H9 (cell line): ENCODE measurements around the gene MAL. TPM values are rescaled to one million over a fixed set of nuclear protein-coding genes. Genes with fewer than 3 reads are reported as not detected.

Experiments used
- DNase-seq: peaks from one replicate; pipeline ENCODE4 v3.0.0-alpha.2; 2017
- H2AFZ ChIP-seq: one replicate; pipeline ENCODE4 v1.6.1; 2013; ENCODE audit warnings: mild to moderate bottlenecking, low read length, control low read depth, moderate library complexity
- H2AK5ac ChIP-seq: 2 replicates; pipeline ENCODE4 v1.6.1; 2013; ENCODE audit warnings: low read length, control low read depth, mixed read lengths; ENCODE audit not compliant: insufficient read length
- H2BK120ac ChIP-seq: one replicate; pipeline ENCODE4 v1.6.1; 2013; ENCODE audit warnings: low read depth, mild to moderate bottlenecking, low read length, control low read depth, inconsistent platforms; ENCODE audit not compliant: poor library complexity, severe bottlenecking
- H2BK12ac ChIP-seq: 2 replicates; pipeline ENCODE4 v1.6.1; 2013; ENCODE audit warnings: low read length, control low read depth, mixed read lengths, low read depth; ENCODE audit not compliant: insufficient read length
- H2BK15ac ChIP-seq: 2 replicates; pipeline ENCODE4 v1.6.1; 2013; ENCODE audit warnings: low read depth, low read length, control low read depth
- H2BK20ac ChIP-seq: one replicate; pipeline ENCODE4 v1.6.1; 2013; ENCODE audit warnings: low read depth, mild to moderate bottlenecking, low read length, control low read depth, inconsistent platforms; ENCODE audit not compliant: poor library complexity, severe bottlenecking
- H2BK5ac ChIP-seq: 2 replicates; pipeline ENCODE4 v1.6.1; 2013; ENCODE audit warnings: low read length, control low read depth, mixed read lengths; ENCODE audit not compliant: insufficient read length
- H3K14ac ChIP-seq: 2 replicates; pipeline ENCODE4 v1.6.1; 2013; ENCODE audit warnings: low read length, control low read depth; ENCODE audit not compliant: insufficient read depth
- H3K18ac ChIP-seq: 2 replicates; pipeline ENCODE4 v1.6.1; 2013; ENCODE audit warnings: low read depth, mild to moderate bottlenecking, mixed read lengths, low read length, control low read depth; ENCODE audit not compliant: insufficient read length
- H3K23ac ChIP-seq: 2 replicates; pipeline ENCODE4 v1.6.1; 2013; ENCODE audit warnings: low read length, control low read depth, mixed read lengths, low read depth; ENCODE audit not compliant: insufficient read length
- H3K23me2 ChIP-seq: 2 replicates; pipeline ENCODE4 v1.6.1; 2013; ENCODE audit warnings: low read depth, mild to moderate bottlenecking, mixed read lengths, low read length, control low read depth; ENCODE audit not compliant: insufficient read length, poor library complexity, severe bottlenecking
- H3K27ac ChIP-seq: 2 replicates; pipeline ENCODE4 v1.5.1; 2013; ENCODE audit warnings: low read length, control low read depth, mixed read lengths, low read depth; ENCODE audit not compliant: insufficient read length
- H3K27me3 ChIP-seq: 2 replicates; pipeline ENCODE4 v1.6.1; 2013; ENCODE audit warnings: low read length, control low read depth, inconsistent platforms; ENCODE audit not compliant: insufficient read depth
- H3K4ac ChIP-seq: 2 replicates; pipeline ENCODE4 v1.6.1; 2013; ENCODE audit warnings: low read depth, mild to moderate bottlenecking, control low read depth, inconsistent platforms, low read length, moderate library complexity
- H3K4me1 ChIP-seq: 2 replicates; pipeline ENCODE4 v1.6.1; 2013; ENCODE audit warnings: low read length, control low read depth, inconsistent platforms; ENCODE audit not compliant: insufficient read depth
- H3K4me2 ChIP-seq: 2 replicates; pipeline ENCODE4 v1.6.1; 2013; ENCODE audit warnings: low read length, control low read depth, mixed read lengths; ENCODE audit not compliant: insufficient read length, insufficient read depth
- H3K56ac ChIP-seq: 2 replicates; pipeline ENCODE4 v1.6.1; 2013; ENCODE audit warnings: low read depth, mild to moderate bottlenecking, mixed read lengths, low read length, control low read depth; ENCODE audit not compliant: insufficient read length
- H3K79me1 ChIP-seq: 2 replicates; pipeline ENCODE4 v1.6.1; 2013; ENCODE audit warnings: low read depth, mild to moderate bottlenecking, moderate library complexity, low read length, control low read depth, inconsistent platforms; ENCODE audit not compliant: insufficient read depth, poor library complexity, severe bottlenecking
- H3K79me2 ChIP-seq: 2 replicates; pipeline ENCODE4 v1.6.1; 2013; ENCODE audit warnings: low read length, control low read depth, inconsistent platforms; ENCODE audit not compliant: insufficient read depth
- H3K9ac ChIP-seq: 2 replicates; pipeline ENCODE4 v1.6.1; 2013; ENCODE audit warnings: low read length, control low read depth, mixed read lengths; ENCODE audit not compliant: insufficient read length; ENCODE audit errors: extremely low read depth
- H3K9me3 ChIP-seq: one replicate; pipeline ENCODE4 v1.6.1; 2013; ENCODE audit warnings: low read depth, low read length, inconsistent platforms; ENCODE audit not compliant: control insufficient read depth
- H3T11ph ChIP-seq: one replicate; pipeline ENCODE4 v1.6.1; 2013; ENCODE audit warnings: mild to moderate bottlenecking, low read length, control low read depth, inconsistent platforms
- H4K20me1 ChIP-seq: one replicate; pipeline ENCODE4 v1.6.1; 2013; ENCODE audit not compliant: control insufficient read depth, insufficient read length, insufficient read depth
- H4K5ac ChIP-seq: 2 replicates; pipeline ENCODE4 v1.6.1; 2013; ENCODE audit warnings: low read depth, mild to moderate bottlenecking, mixed read lengths, low read length, control low read depth; ENCODE audit not compliant: insufficient read length
- H4K8ac ChIP-seq: replicated peaks from 2 replicates; pipeline ENCODE4 v1.6.1; 2013; ENCODE audit warnings: low read length, control low read depth, mixed read lengths, low read depth; ENCODE audit not compliant: insufficient read length
- H4K91ac ChIP-seq: 2 replicates; pipeline ENCODE4 v1.6.1; 2013; ENCODE audit warnings: low read depth, mild to moderate bottlenecking, moderate library complexity, mixed read lengths, low read length, control low read depth; ENCODE audit not compliant: insufficient read length
- H3K27ac Mint-ChIP-seq, 3 experiments: 2 replicates in 2 of 3; 3 replicates in 1 of 3; pipeline ENCODE4 v1.8.0; 2020 to 2021; ENCODE audit warnings: mixed read lengths in 3 of 3, mild to moderate bottlenecking in 1 of 3, moderate library complexity in 1 of 3
- H3K27me3 Mint-ChIP-seq: 2 replicates; pipeline ENCODE4 v1.8.0; 2021; ENCODE audit warnings: low read depth, mild to moderate bottlenecking, moderate library complexity, mixed read lengths
- H3K36me3 Mint-ChIP-seq, 3 experiments: 2 replicates in 2 of 3; 3 replicates in 1 of 3; pipeline ENCODE4 v1.8.0; 2020 to 2021; ENCODE audit warnings: low read depth in 3 of 3, mixed read lengths in 3 of 3; ENCODE audit not compliant: insufficient read depth in 1 of 3
- H3K4me1 Mint-ChIP-seq, 2 experiments: 2 replicates each; pipeline ENCODE4 v1.8.0; 2020; ENCODE audit warnings: mixed read lengths in 2 of 2
- H3K4me3 Mint-ChIP-seq, 2 experiments: 2 replicates in 1 of 2; 3 replicates in 1 of 2; pipeline ENCODE4 v1.8.0; 2020 to 2021; ENCODE audit warnings: mild to moderate bottlenecking in 2 of 2, mixed read lengths in 2 of 2, moderate library complexity in 1 of 2
- H3K9me3 Mint-ChIP-seq, 2 experiments: 2 replicates in 1 of 2; 3 replicates in 1 of 2; pipeline ENCODE4 v1.8.0; 2020; ENCODE audit warnings: mild to moderate bottlenecking in 2 of 2, mixed read lengths in 2 of 2, moderate library complexity in 1 of 2
- WGBS: extraction: QIAGEN DNeasy Blood & Tissue Kit; methylation state at CpG from one replicate; pipeline ENCODE4 v1.1.7; 2013; ENCODE audit warnings: missing lambda C conversion rate, low lambda C conversion rate, mixed read lengths; ENCODE audit not compliant: insufficient read length; ENCODE audit errors: extremely low coverage; 5-methylcytosine and 5-hydroxymethylcytosine counted together
- total RNA-seq: library from RNA; stranded (reverse); gene quantifications from 2 replicates; pipeline ENCODE4 v1.2.1, GENCODE V29; 2021
- TF ChIP-seq, protein P1 (sequence below): fragments of 200-600 bp; sonication (generic); conservative IDR thresholded peaks from 3 replicates; pipeline ENCODE4 v1.8.0; 2021; ENCODE audit warnings: antibody characterized with exemption, mild to moderate bottlenecking

MAL gene
- total RNA-seq, 1 experiment from 2014 or later: not detected

GRCh38 chr2:95041060-95041823, 15.7 kb downstream of the MAL start:
- Histone ChIP-seq H3K18ac (no peak overlapping the region), H3K9ac (no peak overlapping the region), H3T11ph (no peak overlapping the region), H3K4me1 (no peaks in the 10 kb centered on the region), H4K8ac (no peak overlapping the region), H2BK120ac (no peak overlapping the region), H2BK20ac (no peak overlapping the region), H2BK5ac (no peak overlapping the region), H3K23ac (no peak overlapping the region), H3K79me1 (no peaks in the 10 kb centered on the region), H4K5ac (no peak overlapping the region), H3K27ac (no peak overlapping the region), H3K4ac (no peak overlapping the region), H2AK5ac (no peak overlapping the region), H3K4me2 (no peak overlapping the region), H3K27me3 (no peaks in the 10 kb centered on the region), H3K79me2 (no peaks in the 10 kb centered on the region), H2BK12ac (no peak overlapping the region), H4K20me1 (no peaks in the 10 kb centered on the region), H3K9me3 (no peaks in the 10 kb centered on the region), H2AFZ (no peak overlapping the region), H3K23me2 (no peaks in the 10 kb centered on the region), H3K56ac (no peak overlapping the region), H3K14ac (no peak overlapping the region), H4K91ac (no peak overlapping the region), H2BK15ac (no peak overlapping the region)
- Mint-ChIP-seq H3K27ac (no peak overlapping the region), H3K27me3 (peaks cover 55% of the 10 kb centered on the region), H3K9me3 (peaks cover 22 to 30% of the 10 kb centered on the region in 2 experiments), H3K4me3 (no peak overlapping the region), H3K4me1 (peaks cover 7 to 14% of the 10 kb centered on the region in 2 experiments; a peak in 3 of 4 replicates), H3K36me3 (peaks cover 0 to 2% (median 0%) of the 10 kb centered on the region in 3 experiments; a peak in 2 of 7 replicates)
- TF ChIP-seq, protein P1, sequence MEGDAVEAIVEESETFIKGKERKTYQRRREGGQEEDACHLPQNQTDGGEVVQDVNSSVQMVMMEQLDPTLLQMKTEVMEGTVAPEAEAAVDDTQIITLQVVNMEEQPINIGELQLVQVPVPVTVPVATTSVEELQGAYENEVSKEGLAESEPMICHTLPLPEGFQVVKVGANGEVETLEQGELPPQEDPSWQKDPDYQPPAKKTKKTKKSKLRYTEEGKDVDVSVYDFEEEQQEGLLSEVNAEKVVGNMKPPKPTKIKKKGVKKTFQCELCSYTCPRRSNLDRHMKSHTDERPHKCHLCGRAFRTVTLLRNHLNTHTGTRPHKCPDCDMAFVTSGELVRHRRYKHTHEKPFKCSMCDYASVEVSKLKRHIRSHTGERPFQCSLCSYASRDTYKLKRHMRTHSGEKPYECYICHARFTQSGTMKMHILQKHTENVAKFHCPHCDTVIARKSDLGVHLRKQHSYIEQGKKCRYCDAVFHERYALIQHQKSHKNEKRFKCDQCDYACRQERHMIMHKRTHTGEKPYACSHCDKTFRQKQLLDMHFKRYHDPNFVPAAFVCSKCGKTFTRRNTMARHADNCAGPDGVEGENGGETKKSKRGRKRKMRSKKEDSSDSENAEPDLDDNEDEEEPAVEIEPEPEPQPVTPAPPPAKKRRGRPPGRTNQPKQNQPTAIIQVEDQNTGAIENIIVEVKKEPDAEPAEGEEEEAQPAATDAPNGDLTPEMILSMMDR: no peak
- DNase-seq: no peak
- WGBS: no CpG with 5 or more reads among the region's 10 CpGs
